AG09319 (cell line): Measurements from ENCODE around the gene DIP2C.
"Not testable (repeated sequence)": the region's sequence is repeated elsewhere in the genome, so short reads cannot be mapped to it uniquely, and the experiment has no call there.

ENCODE experiments used
- DNase-seq: peaks from one replicate; pipeline ENCODE4 v3.0.0-alpha.2; 2010; ENCODE audit warnings: low read depth; ENCODE audit errors: extremely low read depth
- CTCF ChIP-seq: IDR thresholded peaks from 2 replicates; pipeline ENCODE4 v1.5.1; 2011; ENCODE audit warnings: low read depth, mild to moderate bottlenecking, inconsistent platforms, low read length, moderate library complexity

Gene DIP2C

GRCh38 chr10:534047-534566 is 155.4 kb downstream of the DIP2C start:
- no peak for DNase-seq
- no peak for TF ChIP-seq CTCF

- no peak for TF ChIP-seq CTCF
Observed at GRCh38 chr10:533611-534010, 155.9 kb downstream of the DIP2C start.

DNA sequence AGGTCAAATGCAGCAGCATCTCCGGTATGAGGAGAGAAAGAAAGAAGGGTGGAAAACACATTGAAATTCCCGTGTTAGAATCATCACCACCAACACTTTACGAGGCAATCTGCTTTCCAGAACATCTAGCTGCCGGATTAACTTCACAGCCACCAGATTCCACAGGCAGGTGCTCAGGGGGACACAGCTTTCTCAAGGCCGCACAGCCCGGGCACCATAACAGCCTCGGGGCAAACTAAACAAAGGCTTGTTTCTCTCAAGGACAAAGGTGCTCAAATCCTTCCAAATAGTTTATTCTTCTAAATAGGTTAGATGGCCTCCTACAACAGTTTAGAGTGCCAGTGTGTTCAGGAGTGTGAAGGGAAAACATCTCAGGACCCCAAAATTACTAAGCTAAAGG is 156.3 kb downstream of the DIP2C start:
- no peak for DNase-seq
- TF ChIP-seq CTCF = no peak

More at GRCh38 chr10:533611-534010, 155.9 kb downstream of the DIP2C start:
- DNase-seq = no peak

DNA sequence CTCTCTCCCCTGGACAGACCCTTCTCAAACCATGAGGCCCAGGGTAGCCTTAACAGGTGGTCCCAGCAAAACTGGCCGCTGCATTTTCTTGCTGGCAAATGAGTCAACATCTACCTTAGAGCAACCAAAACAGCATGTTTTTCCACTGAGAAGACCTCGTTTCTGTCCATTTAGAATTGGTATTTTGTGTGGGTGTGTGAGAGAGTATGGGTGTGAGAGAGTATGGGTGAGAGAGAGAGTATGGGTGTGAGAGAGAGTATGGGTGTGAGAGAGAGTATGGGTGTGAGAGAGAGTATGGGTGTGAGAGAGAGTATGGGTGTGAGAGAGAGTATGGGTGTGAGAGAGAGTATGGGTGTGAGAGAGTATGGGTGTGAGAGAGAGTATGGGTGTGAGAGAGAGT is 157.1 kb downstream of the DIP2C start:
- DNase-seq = not testable (repeated sequence)

DNA sequence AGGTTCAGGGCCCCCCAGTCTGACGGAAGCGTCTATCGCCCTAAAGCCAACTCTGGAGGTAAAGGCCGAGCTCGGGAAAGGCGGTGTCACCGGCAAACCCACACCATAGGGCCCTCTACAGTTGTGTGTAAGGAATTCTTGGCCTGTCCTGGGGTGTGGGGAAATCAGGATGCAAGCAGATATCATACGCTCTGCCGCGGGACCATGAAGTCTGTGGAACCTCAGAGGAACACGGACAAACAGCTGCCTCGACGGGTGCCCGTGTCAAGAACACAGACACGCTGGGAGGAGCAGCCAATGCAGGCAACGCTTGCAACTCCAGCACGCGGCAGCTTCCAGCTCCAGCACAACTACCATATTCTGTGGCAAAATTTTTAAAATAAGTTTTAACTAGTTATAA is 157.9 kb downstream of the DIP2C start:
- DNase-seq = no peak
- no peak for TF ChIP-seq CTCF

- no peak for DNase-seq
- TF ChIP-seq CTCF = no peak
Observed at GRCh38 chr10:530717-531116, 158.8 kb downstream of the DIP2C start.

DNA sequence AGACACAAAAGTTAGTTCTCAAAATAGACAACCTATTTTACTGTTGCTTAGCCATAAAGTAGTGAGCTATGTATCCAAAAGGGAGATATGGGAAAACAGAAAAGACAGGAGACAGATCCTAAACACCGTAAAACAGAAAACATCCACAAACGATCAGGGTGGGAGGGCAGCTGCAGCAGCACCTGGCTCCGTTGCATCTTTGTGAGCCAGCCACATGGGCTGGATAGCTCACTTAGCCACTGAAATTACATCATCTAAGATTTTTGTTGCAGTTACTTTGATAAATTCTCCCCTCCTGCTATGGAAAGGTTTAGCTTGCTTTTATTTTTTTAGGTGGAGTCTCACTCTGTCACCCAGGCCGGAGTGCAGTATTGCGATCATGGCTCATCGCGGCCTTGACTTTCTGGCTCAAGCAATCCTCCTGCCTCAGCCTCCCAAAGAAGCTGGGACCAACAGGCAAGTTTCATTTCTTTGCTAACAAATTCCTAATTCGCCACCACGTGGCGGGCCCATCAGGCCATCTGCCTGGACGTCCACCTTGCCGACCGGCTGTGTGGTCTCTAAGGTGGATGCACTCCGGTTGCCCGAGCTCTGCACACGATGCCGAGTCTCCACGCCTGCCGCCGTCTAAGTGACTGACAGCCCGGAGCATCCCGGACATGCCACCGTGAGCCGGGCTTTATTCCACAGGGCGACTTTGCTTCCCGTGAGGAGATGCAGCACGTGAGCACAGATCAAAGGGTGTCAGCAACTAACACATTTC is 159.8 kb downstream of the DIP2C start:
- DNase-seq = no peak
- no peak for TF ChIP-seq CTCF
